Muscle of leg (tissue), 11 donors: Measurements from ENCODE around the gene BNC2. TPM values are rescaled to one million over a fixed set of nuclear protein-coding genes. Genes with fewer than 3 reads are reported as not detected.

Experiments used
- DNase-seq: peaks from one replicate; pipeline ENCODE4 v3.0.0; 2013
- H3K27ac ChIP-seq: one replicate; pipeline ENCODE4 v1.5.1; 2013; ENCODE audit warnings: mild to moderate bottlenecking, low read length, control low read depth
- H3K27me3 ChIP-seq: one replicate; pipeline ENCODE4 v1.6.1; 2013; ENCODE audit warnings: low read length; ENCODE audit not compliant: control insufficient read depth, insufficient read depth
- H3K36me3 ChIP-seq: one replicate; pipeline ENCODE4 v1.6.1; 2013; ENCODE audit warnings: low read length; ENCODE audit not compliant: control insufficient read depth, insufficient read depth
- H3K4me1 ChIP-seq: one replicate; pipeline ENCODE4 v1.6.1; 2013; ENCODE audit warnings: low read length; ENCODE audit not compliant: control insufficient read depth, insufficient read depth
- H3K4me3 ChIP-seq: one replicate; pipeline ENCODE4 v1.5.1; 2013; ENCODE audit warnings: low read length, control low read depth
- H3K9me3 ChIP-seq: replicated peaks from 2 replicates; pipeline ENCODE4 v1.6.1; 2013; ENCODE audit warnings: low read depth, low read length; ENCODE audit not compliant: control insufficient read depth
- WGBS: methylation state at CpG from one replicate; pipeline ENCODE4 v1.1.5; 2013; ENCODE audit warnings: missing lambda C conversion rate; ENCODE audit not compliant: insufficient coverage; 5-methylcytosine and 5-hydroxymethylcytosine counted together
- polyA plus RNA-seq, 8 donors: library from polyadenylated mRNA; unstranded; fragments of 120-200 nt; gene quantifications; one replicate each; pipeline versions ENCODE4 v1.2.1 to v1.2.3, GENCODE V29; 2013; ENCODE audit warnings: inconsistent platforms in 1 of 8, low replicate concordance in 1 of 8; ENCODE audit not compliant: insufficient read length in 8 of 8, insufficient read depth in 1 of 8
- total RNA-seq: library from RNA; stranded (reverse); fragments of 120-200 nt; gene quantifications from one replicate; pipeline ENCODE4 v1.2.4, GENCODE V29; 2013

Gene BNC2
- total and polyA plus RNA-seq, 9 donors: 4.7 to 24.0 (median 7.6) TPM

- no peak overlapping the region for H3K4me3 ChIP-seq
- peak overlapping the region; percentile 77 for H3K27ac ChIP-seq
- no CpG with 5 or more reads among the region's 5 CpGs for WGBS
- H3K9me3 ChIP-seq: no peaks in the 10 kb centered on the region
- H3K27me3 ChIP-seq: no peaks in the 10 kb centered on the region
- peak; percentile 93 for DNase-seq
- H3K4me1 ChIP-seq: peaks cover 6% of the 10 kb centered on the region
- no peaks in the 10 kb centered on the region for H3K36me3 ChIP-seq
Measured at GRCh38 chr9:16680975-16681651, 189.4 kb downstream of the BNC2 start.

GRCh38 chr9:16680541-16680940 is 189.9 kb downstream of the BNC2 start:
- peak overlapping the region; percentile 77 for H3K27ac ChIP-seq
- H3K27me3 ChIP-seq: no peaks in the 10 kb centered on the region
- H3K4me3 ChIP-seq: no peak overlapping the region
- peak; percentile 63 for DNase-seq
- no peaks in the 10 kb centered on the region for H3K36me3 ChIP-seq
- peaks cover 6% of the 10 kb centered on the region for H3K4me1 ChIP-seq
- WGBS: no CpG with 5 or more reads among the region's 3 CpGs
- no peaks in the 10 kb centered on the region for H3K9me3 ChIP-seq

DNA sequence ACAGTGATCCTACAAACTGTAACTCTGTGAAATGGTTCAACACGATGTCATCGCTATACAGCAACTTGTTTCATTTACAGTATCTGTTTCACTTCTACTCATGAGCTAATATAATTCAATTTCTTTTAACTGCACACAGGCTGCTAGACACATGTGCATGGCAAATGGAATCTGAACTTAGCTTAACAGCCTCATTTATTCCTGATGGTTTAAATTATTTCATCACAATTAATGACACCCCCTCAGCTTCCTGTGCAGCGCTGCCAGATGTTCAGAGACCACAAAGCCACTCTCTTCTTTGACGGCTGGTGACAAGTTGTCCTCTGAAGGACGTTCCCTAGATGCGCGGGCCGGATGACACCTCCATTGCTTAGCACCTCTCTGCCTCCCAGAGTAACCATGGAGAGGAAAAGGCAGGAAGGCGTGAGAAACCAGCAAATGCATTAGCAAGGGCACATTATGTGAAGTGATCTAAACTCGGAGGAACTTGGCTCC is 191.1 kb downstream of the BNC2 start:
- 45% methylated on average over 4 of the region's 10 CpGs for WGBS
- peak overlapping the region; percentile 69 for H3K27ac ChIP-seq
- no peak for DNase-seq
- no peaks in the 10 kb centered on the region for H3K9me3 ChIP-seq
- peaks cover 6% of the 10 kb centered on the region for H3K4me1 ChIP-seq
- no peak overlapping the region for H3K4me3 ChIP-seq
- H3K27me3 ChIP-seq: no peaks in the 10 kb centered on the region
- H3K36me3 ChIP-seq: no peaks in the 10 kb centered on the region

DNA sequence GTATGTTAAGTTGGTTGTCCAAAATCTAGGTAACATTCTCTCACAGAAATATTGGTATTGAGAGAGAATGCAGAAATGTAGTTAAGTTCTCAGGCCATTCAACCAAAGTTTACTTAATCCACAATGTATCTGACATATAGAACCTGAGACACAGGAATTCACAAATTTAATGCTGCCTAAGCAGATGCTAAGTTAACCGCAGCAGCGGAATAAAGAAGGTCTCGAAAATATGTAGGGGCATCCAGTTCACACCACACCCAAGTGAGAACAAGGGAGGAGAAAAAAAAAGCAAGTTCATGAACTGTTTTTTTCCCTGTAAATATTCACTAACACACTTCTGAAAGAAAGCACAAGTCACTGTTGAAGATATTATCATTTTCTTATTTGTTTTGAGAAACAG is 194.0 kb downstream of the BNC2 start:
- Histone ChIP-seq H3K27me3 (no peaks in the 10 kb centered on the region), H3K9me3 (no peaks in the 10 kb centered on the region), H3K27ac (no peak overlapping the region), H3K36me3 (no peaks in the 10 kb centered on the region), H3K4me1 (peaks cover 6% of the 10 kb centered on the region), H3K4me3 (no peak overlapping the region)
- no peak for DNase-seq
- WGBS: no CpG with 5 or more reads among the region's 3 CpGs

DNA sequence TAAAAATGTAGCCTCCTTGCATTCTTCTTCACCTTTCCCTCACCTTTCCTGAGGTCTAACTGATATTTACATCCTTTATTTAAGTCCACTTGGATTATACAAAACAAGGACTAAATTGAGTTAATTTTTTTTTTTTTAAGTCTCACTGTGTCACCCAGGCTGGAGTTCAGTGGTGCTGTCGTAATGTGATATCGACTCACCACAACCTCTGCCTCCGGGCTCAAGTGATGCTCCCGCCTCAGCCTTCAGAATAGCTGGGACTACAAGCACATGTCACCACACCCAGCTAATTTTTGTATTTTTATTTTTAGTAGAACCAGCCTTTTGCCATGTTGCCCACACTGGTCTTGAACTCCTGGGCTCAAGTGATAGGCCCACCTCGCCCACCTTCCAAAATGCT is 195.3 kb downstream of the BNC2 start:
- no peaks in the 10 kb centered on the region for H3K9me3 ChIP-seq
- no peak for DNase-seq
- WGBS: no CpG with 5 or more reads among the region's 5 CpGs

DNA sequence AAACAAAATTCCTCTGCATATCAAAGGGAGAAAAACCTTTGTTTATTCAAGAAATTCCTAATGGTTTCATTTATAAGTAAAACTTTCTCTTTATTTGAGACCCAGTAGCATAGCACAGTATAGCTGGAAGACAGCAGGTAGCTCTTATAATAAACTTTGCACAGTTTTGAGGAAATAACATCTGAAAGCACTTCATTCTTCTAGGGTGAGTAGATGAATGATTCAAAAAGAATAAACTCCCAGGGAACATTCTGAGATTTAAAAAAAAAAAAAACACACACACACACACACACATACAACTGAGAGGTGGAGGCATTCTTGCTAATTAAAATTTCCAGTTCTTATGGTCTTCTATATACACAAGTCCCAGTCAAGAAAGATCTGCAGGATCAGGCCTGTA is 197.3 kb downstream of the BNC2 start:
- H3K36me3 ChIP-seq: no peaks in the 10 kb centered on the region
- no peak overlapping the region for H3K27ac ChIP-seq
- DNase-seq: no peak
- no peaks in the 10 kb centered on the region for H3K4me1 ChIP-seq
- H3K9me3 ChIP-seq: no peaks in the 10 kb centered on the region
- H3K4me3 ChIP-seq: no peak overlapping the region
- H3K27me3 ChIP-seq: no peaks in the 10 kb centered on the region

More for the DNA sequence above, 195.3 kb downstream of the BNC2 start:
- Histone ChIP-seq H3K27me3 (no peaks in the 10 kb centered on the region), H3K4me3 (no peak overlapping the region), H3K27ac (no peak overlapping the region), H3K4me1 (peaks cover 6% of the 10 kb centered on the region), H3K36me3 (no peaks in the 10 kb centered on the region)

DNA sequence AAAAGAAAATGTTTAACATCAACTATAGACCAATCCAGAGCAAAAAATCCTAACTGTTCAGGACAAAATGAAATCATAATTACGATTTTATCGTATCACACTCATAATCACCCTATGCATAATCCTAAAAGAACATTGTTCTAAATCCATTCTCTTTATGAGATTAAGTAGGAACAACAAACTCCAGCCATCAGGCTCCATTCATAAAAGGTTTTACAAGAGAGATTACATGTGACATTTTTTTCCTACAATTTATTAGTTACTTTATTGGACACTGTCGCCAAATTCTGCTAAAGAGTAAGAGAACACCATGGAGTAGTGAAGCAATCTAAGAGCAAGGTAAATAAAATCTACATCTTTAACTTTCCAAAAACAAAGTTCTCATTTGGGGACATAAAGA is 198.0 kb downstream of the BNC2 start:
- no peaks in the 10 kb centered on the region for H3K36me3 ChIP-seq
- no peaks in the 10 kb centered on the region for H3K27me3 ChIP-seq
- WGBS: no CpG with 5 or more reads among the region's 3 CpGs
- no peak overlapping the region for H3K4me3 ChIP-seq
- no peak overlapping the region for H3K27ac ChIP-seq
- H3K9me3 ChIP-seq: no peaks in the 10 kb centered on the region
- no peaks in the 10 kb centered on the region for H3K4me1 ChIP-seq
- no peak for DNase-seq

DNA sequence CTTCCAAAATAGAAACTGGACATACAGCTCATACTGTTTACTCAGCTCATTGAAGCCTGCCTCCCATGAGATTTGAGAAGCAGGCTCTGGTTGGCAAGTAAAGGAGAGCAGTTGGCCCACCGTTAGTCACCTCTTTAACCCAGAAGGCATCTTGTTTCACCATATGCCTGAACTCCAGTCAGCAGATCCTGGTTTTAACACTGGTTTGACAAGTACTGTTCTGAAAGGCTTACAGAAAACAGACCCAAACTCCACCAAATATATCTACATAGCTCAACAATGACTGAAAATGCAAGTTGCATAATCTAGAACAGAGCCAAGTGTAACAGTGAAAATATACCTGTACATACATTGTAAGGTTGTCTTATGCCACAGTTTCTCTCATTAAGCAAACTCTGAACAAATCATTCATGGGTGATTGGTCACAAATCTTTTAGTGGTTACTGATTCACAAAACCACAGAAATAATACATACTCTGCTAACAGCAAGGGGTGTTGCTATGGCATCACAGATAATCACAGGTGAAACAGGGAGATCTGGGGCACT is 198.8 kb downstream of the BNC2 start:
- H3K4me1 ChIP-seq: no peaks in the 10 kb centered on the region
- no peak overlapping the region for H3K4me3 ChIP-seq
- no peaks in the 10 kb centered on the region for H3K36me3 ChIP-seq
- H3K27ac ChIP-seq: no peak overlapping the region
- WGBS: no CpG with 5 or more reads among the region's 1 CpG
- no peaks in the 10 kb centered on the region for H3K27me3 ChIP-seq
- no peaks in the 10 kb centered on the region for H3K9me3 ChIP-seq
- no peak for DNase-seq

DNA sequence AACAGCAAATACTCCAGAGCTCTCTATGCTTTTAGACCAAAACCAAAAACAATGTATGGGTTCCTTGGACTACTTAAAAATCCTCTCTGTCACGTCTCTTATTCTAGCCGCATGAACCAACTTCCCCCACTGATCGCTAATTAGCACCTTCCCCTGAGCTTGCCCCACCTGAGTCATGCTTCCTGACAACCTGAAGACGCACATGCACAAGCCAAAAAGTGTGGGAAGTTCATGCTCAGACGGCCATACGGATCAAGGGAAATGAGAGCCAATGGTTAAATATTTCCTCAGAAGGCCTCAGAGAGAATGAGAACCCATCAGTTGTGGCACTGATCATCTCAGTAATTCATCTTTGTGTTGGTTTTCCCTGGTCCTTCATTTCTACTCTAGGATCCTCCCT is 199.7 kb downstream of the BNC2 start:
- Histone ChIP-seq H3K4me3 (no peak overlapping the region), H3K27me3 (no peaks in the 10 kb centered on the region), H3K36me3 (no peaks in the 10 kb centered on the region), H3K9me3 (no peaks in the 10 kb centered on the region), H3K4me1 (no peaks in the 10 kb centered on the region), H3K27ac (no peak overlapping the region)
- 92% methylated on average over 5 of the region's 6 CpGs for WGBS
- DNase-seq: no peak

DNA sequence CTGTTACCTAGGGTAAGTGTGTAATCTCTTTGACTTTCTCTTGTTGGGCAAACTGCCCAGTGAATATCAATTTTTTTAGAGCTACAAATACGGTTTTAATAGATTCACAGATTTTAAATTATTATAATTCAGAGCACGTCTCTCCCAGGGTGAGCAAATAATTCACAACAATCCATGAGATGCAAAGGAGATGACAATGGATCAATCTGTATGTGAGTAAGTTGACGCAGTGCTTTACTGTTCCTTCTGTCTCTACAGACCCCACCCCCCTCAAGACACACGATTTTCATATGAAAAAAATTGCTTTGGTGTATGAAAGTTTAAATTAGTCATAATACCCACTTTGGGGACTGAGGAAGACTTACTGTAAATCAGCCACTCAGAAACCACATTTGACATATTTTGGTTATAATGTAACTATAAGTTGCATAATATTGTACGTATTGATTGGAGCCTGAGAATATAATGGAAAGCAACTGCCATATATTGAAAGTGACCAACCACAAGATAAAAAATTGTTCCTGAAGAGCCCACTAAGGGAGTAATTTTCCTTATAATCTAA is 201.7 kb downstream of the BNC2 start:
- no peaks in the 10 kb centered on the region for H3K4me1 ChIP-seq

More for the DNA sequence above, 201.7 kb downstream of the BNC2 start:
- Histone ChIP-seq H3K36me3 (no peaks in the 10 kb centered on the region), H3K4me3 (no peak overlapping the region), H3K27ac (no peak overlapping the region), H3K9me3 (no peaks in the 10 kb centered on the region), H3K27me3 (no peaks in the 10 kb centered on the region)
- no peak for DNase-seq
- WGBS: no CpG with 5 or more reads among the region's 5 CpGs
